ENCODE results near the gene OR2B6. TPM values are rescaled to one million over a fixed set of nuclear protein-coding genes. Genes with fewer than 3 reads are reported as not detected.

The OR2B6 gene
- total RNA-seq, 1 experiment from 2014 or later, result 0.26 TPM

DNA sequence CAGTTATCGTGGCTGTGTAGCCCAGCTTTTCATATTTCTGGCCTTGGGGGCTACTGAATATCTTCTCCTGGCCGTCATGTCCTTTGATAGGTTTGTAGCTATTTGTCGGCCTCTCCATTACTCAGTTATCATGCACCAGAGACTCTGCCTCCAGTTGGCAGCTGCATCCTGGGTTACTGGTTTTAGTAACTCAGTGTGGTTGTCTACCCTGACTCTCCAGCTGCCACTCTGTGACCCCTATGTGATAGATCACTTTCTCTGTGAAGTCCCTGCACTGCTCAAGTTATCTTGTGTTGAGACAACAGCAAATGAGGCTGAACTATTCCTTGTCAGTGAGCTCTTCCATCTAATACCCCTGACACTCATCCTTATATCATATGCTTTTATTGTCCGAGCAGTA is 475 bp downstream of the OR2B6 start:
- ChIA-PET POLR2A (no interaction called here), CTCF (no interaction called here)
- no peak for ATAC-seq
- no peaks in the 10 kb centered on the region for H3K4me1 ChIP-seq (ENCODE audit: control insufficient read depth, insufficient read depth, low read length)
- intact Hi-C loops (cut with micrococcal nuclease; ENCODE audit: unreplicated experiment) (no loop called here), in situ Hi-C loops (cut with HindIII; ENCODE audit: low pct_unique_long_range_greater_than_20kb, low sequenced_read_pairs) (no loop called here)
- no peaks in the 10 kb centered on the region for H3K36me3 ChIP-seq (ENCODE audit: control insufficient read depth, insufficient read depth, low read length)
- H3K4me3 ChIP-seq (ENCODE audit: low read depth in 2 of 2, low read length in 2 of 2), result no peak overlapping the region
- no peaks in the 10 kb centered on the region for H3K27me3 ChIP-seq (ENCODE audit: control insufficient read depth, insufficient read depth, low read length)
- no peak overlapping the region for H3K27ac ChIP-seq (ENCODE audit: low read length)
- TF ChIP-seq SIN3A (IDR thresholded peaks at IDR 0.05; ENCODE audit: borderline replicate concordance, insufficient read depth, low read depth, low read length), result no peak
- TF ChIP-seq, protein P1, sequence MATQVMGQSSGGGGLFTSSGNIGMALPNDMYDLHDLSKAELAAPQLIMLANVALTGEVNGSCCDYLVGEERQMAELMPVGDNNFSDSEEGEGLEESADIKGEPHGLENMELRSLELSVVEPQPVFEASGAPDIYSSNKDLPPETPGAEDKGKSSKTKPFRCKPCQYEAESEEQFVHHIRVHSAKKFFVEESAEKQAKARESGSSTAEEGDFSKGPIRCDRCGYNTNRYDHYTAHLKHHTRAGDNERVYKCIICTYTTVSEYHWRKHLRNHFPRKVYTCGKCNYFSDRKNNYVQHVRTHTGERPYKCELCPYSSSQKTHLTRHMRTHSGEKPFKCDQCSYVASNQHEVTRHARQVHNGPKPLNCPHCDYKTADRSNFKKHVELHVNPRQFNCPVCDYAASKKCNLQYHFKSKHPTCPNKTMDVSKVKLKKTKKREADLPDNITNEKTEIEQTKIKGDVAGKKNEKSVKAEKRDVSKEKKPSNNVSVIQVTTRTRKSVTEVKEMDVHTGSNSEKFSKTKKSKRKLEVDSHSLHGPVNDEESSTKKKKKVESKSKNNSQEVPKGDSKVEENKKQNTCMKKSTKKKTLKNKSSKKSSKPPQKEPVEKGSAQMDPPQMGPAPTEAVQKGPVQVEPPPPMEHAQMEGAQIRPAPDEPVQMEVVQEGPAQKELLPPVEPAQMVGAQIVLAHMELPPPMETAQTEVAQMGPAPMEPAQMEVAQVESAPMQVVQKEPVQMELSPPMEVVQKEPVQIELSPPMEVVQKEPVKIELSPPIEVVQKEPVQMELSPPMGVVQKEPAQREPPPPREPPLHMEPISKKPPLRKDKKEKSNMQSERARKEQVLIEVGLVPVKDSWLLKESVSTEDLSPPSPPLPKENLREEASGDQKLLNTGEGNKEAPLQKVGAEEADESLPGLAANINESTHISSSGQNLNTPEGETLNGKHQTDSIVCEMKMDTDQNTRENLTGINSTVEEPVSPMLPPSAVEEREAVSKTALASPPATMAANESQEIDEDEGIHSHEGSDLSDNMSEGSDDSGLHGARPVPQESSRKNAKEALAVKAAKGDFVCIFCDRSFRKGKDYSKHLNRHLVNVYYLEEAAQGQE (IDR thresholded peaks at IDR 0.05; ENCODE audit: insufficient read depth in 1 of 2, low read depth in 2 of 2, low read length in 1 of 2), result no peak
- BruUV-seq (replicated peaks), result no TSS peak
- H3K9me3 ChIP-seq (ENCODE audit: control insufficient read depth, insufficient read depth, low read depth, low read length), result no peaks in the 10 kb centered on the region
- DNase-seq (ENCODE audit: low read depth, low spot score), result no peak

DNA sequence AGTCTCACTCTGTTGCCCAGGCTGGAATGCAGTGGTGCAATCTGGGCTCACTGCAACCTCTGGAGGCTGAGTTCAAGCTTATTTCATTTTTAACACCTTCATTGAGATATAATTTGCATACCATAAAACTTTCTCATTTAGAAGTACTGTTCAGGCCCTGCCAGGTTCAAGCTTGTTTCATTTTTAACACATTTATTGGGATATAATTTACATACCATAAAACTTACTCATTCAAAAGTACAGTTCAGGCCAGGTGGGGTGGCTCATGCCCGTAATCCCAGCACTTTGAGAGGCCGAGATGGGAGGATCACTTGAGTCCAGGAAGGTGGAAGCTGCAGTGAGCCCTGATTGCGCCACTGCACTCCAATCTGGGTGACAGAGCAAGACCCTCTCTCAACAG is 5.5 kb downstream of the OR2B6 start:
- no peaks in the 10 kb centered on the region for H3K9me3 ChIP-seq (ENCODE audit: control insufficient read depth, insufficient read depth, low read depth, low read length)
- H3K27me3 ChIP-seq (ENCODE audit: control insufficient read depth, insufficient read depth, low read length), result no peaks in the 10 kb centered on the region
- no peak overlapping the region for H3K4me3 ChIP-seq (ENCODE audit: low read depth in 2 of 2, low read length in 2 of 2)
- in situ Hi-C loops (cut with HindIII; ENCODE audit: low pct_unique_long_range_greater_than_20kb, low sequenced_read_pairs), result no loop called here
- CTCF ChIA-PET, result no interaction called here
- no peak overlapping the region for H3K27ac ChIP-seq (ENCODE audit: low read length)
- POLR2A ChIA-PET, result no interaction called here
- intact Hi-C loops (cut with micrococcal nuclease; ENCODE audit: unreplicated experiment), result no loop called here
- TF ChIP-seq TCF7L2 (IDR thresholded peaks at IDR 0.05; ENCODE audit: low read depth, low read length) (no peak), POLR2AphosphoS5 (IDR thresholded peaks at IDR 0.05; ENCODE audit: low read depth, low read length) (no peak), SIN3A (IDR thresholded peaks at IDR 0.05; ENCODE audit: borderline replicate concordance, insufficient read depth, low read depth, low read length) (no peak)
- TF ChIP-seq, protein P2, sequence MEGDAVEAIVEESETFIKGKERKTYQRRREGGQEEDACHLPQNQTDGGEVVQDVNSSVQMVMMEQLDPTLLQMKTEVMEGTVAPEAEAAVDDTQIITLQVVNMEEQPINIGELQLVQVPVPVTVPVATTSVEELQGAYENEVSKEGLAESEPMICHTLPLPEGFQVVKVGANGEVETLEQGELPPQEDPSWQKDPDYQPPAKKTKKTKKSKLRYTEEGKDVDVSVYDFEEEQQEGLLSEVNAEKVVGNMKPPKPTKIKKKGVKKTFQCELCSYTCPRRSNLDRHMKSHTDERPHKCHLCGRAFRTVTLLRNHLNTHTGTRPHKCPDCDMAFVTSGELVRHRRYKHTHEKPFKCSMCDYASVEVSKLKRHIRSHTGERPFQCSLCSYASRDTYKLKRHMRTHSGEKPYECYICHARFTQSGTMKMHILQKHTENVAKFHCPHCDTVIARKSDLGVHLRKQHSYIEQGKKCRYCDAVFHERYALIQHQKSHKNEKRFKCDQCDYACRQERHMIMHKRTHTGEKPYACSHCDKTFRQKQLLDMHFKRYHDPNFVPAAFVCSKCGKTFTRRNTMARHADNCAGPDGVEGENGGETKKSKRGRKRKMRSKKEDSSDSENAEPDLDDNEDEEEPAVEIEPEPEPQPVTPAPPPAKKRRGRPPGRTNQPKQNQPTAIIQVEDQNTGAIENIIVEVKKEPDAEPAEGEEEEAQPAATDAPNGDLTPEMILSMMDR (IDR thresholded peaks at IDR 0.05), result no peak
- TF ChIP-seq, protein P1 (IDR thresholded peaks at IDR 0.05; ENCODE audit: insufficient read depth in 1 of 2, low read depth in 2 of 2, low read length in 1 of 2), result no peak
- H3K36me3 ChIP-seq (ENCODE audit: control insufficient read depth, insufficient read depth, low read length), result no peaks in the 10 kb centered on the region
- DNase-seq (ENCODE audit: low read depth, low spot score) (no peak), ATAC-seq (no peak)
- H3K4me1 ChIP-seq (ENCODE audit: control insufficient read depth, insufficient read depth, low read length), result no peaks in the 10 kb centered on the region
- no TSS peak for BruUV-seq (replicated peaks)

Data from Panc1 (cell line).